Iris pigment epithelial cell (primary cell): ENCODE results near the gene SPOCK1.

Experiments used
- DNase-seq: peaks from one replicate; pipeline ENCODE4 v3.0.0-alpha.2; 2011; ENCODE audit warnings: low read depth

Gene SPOCK1

DNA sequence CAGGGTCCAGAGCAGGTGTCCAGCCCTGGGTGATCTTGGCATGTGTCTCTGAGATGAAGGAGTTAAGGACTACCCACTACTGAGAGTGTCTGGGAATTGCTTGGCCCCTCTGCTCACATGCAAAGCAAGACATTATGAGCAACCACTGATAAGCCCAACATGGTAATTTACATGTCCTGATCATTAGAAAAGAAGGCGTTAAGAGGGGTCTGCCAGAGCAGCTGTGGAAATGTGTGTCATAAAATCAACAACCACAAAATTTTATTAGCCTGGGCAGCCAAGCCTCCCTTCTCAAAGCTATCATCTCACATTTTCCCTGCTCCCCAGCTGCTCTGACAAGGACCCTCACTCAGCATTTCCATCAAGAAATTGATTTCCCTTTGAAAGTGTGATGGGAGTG, 351.0 kb downstream of the SPOCK1 start:
- no peak for DNase-seq

DNA sequence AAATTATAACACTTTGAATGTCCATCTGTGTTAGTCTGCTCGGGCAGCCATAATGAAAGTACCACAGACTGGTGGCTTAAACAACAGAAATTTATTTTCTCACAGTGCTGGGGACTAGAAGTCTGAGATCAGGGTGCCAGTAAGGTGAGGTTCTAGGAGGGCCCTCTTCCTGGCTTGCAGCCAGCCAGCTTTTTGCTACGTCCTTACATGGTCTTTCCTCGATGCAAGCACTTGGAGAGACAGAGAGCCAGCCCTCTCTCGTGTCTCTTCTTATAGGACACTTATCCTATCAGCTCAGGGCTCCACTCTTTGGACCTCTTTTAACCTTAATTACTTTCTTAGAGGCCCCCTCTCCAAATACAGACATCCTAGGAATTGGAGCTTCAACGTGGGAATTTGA, 351.8 kb downstream of the SPOCK1 start:
- DNase-seq = no peak

DNA sequence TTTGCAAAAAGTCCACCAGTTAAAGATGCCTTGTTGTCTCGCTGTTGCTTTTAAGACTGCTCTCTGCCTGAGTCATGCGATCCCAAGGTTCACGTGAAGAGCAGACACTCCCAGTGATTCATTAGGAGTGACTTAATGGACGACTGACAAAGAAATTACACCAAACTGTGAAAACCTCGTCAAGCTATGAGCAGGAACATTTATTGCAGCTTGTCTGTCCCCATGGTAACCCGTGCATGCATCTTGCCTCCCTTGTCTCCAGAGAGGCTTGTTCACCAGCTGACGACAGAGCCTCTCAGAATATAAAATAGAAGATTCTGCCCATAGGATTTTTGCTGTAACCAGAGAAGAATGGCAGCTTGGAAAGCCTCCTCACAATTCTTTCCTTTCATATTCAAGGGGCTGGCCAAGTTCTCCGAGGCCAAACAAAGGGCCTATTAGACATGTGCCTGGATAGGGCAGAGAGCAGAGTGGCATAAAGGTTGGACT, 352.7 kb downstream of the SPOCK1 start:
- DNase-seq = peak; percentile 53

DNA sequence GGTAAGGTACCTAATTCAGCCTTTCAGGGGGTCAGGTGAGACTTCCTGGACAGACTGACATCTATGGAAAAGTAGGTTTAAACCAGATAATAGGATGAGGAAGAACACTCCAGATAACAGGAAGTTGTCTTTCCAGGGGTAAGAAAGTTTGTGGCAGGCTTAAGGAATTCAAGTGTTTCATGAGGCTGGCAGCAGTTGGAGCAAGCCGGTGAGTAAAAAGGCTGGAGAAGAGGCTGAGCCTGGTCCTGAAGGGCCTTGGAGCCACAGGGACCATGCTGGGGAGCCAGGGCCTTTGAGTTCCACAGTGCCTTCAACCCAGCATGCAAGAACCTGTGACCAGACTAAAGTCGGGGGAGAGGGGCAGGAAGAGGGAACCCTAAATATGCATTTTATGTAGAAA, 353.4 kb downstream of the SPOCK1 start:
- DNase-seq = no peak

DNA sequence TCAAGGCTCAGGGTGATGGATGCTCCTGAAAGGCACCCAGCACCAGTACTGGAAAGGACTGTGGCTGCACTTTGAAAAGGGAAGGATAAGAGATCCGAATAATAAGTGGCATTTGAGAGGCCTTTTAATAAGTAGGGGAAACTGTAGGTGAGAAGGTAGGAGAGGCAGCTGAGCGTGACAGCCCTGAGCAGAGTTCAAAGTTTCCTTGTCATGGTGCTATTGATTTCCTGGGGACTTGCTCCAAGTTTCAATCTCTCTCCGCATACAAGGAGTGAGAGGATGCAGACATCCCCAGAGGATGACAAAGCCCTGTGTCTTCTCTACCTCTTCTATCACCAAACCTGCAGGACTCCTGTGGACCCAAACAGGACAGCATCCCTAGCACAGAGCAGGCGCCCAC, 354.5 kb downstream of the SPOCK1 start:
- no peak for DNase-seq

DNA sequence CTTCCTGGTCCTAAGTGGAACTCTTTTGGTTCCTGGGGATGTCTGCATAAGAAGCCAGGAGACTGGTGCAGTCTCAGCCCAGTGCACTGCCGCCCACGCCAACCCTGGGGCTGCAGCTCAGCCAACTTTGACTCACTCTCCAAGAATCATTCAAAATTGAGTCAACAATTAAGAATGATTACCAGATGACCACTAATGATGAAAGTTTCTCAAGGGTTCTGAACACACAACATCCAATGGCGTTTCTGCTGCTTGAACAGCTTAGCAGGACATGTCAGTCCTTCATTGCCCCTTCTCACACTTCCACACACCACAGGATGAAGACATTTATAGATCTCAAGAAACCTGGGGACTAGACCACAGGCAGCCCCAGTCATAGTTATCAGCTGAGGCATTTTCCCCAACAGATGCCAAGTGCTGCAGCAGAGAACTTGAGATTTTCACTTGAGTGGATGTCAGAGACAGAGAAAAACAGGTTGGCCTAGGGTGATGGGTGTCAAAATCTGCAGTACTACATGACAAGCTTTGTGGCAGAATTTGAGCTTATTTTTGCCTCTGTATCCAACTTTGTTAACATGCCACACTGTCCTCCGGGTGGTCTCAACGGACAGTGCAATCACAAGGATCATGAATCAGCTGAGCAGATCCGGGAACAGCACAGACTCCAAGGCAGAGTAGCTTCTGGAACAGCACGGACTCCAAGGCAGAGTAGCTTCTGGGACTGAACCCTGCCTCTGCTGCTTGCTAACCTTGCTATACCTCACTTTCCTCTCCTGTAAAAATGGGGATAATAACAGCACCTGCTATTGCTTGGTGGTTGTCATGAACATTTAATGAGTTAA, 356.1 kb downstream of the SPOCK1 start:
- DNase-seq = peak; percentile 67

DNA sequence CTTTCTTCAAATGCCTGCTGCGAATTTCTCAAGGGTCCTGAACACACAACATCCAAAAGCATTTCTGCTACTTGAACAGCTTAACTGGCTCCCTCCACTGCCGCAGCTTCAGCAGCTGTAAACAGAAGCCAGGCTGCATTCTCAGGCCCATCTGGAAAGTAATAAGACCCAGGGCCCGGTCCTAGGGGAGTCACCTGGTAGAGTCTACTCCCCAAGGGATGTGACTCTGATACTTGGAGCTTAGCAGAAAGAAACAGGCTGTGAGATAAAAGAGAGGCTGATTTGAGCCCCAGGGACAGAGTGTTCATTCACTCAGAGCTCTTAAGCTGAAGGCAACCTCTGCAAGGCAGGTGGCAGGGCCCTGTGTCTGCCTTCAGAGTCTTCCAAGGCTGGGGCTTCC, 356.8 kb downstream of the SPOCK1 start:
- DNase-seq = no peak

DNA sequence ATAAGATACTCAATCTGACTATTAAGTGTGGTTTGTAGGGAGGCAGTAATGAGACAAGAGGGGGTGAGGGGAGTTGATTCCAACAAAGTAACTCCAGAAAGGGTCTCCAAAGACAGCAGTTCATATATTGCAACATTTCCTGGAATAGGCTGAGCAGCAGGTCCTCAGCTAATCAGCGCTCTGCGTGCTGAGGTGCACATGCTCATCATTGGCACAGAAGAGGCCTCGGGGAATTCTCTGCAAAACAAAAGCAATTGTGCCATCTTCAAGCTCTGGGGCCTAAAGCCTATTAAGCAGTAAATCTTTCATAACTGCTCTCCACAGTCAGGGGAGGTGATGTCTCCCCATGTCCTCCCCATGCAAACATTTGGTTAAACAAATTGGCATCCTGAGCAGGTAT, 357.3 kb downstream of the SPOCK1 start:
- DNase-seq = no peak

DNA sequence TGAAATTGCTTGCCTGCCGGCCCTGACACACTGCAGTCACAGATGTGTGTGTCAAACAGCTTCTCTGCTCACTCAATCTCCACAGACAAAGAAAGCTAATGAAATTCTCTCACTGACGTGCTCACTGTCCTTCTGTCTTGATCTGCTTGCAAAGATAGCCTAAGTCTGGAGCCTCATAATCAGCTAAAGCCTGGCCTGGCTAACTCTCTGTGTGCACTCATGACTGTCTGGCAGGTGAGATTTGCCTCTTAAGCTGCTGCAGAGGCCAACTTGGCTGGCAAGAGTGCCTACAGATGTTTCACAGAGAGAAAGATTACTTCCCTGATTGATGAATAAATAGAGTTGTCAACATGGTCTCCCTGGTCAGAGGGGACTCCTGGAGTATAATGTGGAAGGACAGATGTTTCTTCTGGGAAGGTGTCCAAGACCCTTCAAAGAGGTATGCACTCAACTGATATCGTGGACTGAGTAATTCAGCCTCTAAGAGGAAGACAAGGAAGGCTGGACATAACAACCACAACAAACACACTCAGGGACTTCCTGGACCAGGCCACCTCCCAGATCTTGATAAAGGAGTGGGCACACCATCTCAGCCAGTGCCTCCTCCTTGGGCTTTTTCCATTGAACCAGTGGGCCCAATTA, 362.0 kb downstream of the SPOCK1 start:
- no peak for DNase-seq

DNA sequence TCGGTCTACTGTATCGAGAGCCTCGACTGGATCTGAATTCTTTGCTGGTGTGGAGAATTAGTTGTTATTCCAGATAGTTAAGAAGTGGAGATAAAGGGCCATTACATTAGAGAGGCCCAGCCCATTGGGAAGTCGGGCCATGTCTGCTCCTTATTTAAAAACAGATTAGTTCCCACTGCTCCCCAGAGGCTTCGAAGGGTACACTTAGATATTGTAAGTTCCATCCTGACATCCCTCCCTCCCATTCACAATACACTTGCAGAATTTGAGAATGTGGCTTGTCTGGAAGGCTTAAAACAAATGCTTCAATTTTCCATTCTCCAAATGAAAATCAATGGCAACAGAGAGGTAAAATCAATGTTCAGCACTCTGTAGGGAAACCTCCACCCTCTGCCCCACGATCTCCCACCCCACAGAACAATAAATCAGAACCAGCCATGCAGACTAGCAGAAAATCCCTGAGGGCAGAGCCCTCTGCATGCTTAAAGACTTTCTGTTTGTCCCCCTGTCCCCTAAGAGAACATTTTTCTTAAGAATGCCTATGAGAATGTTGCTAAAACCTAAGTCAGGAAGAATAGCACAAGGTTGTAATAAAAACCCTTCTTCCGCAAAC, 364.1 kb downstream of the SPOCK1 start:
- no peak for DNase-seq

DNA sequence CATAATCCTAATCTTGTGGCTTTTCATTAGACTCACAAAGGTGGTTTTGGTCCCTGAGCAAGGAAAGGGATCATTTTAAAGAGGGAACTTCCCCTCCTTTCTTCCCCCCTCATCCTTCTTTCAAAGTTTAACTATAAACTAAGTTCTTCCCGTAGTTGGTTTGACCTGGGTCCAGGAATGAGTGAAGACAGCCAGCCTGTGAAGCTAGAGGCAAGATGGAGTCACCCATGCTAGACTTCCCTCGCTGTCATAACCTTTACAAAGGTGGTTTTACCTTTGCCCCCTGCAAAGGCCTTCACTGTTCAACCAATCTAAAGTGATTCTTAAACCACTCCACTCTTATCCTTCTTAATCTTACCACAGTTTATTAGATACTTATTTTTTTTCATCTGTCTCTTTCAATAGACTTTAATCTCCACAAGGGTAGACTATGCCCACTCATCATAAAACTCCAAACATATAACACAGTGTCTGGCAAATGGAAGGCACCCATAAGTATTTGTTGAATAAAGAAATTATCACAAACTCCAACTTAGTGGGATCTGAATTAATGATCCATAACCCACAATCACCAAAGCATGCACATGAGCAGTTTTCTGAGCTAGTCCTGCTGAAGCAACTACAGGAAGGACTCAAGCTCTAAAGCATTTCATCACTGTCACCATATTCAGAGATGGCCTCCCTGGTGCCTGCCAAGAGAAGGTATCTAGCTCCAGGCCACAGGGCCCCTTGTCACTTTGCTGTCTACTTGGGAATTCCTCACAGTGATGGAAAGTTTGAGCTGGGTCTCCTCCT, 369.0 kb downstream of the SPOCK1 start:
- DNase-seq = no peak

DNA sequence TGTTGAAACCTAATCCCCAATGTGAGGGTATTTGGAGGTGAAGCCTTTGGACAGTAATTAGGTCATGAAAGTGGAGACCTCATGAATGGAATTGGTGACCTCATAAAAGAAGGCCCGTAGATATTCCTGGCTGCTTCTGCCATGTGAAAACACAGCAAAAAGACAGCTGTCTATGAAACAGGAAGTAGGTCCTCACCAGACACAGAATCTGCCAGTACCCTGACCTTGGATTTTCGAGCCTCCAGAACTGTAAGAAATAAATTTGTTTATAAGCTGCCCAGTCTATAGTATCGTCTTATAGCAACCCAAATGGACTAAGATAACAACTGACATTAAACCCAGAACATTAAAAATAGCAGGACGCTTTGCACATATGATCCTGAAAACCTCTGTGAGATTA, 371.1 kb downstream of the SPOCK1 start:
- DNase-seq = no peak

DNA sequence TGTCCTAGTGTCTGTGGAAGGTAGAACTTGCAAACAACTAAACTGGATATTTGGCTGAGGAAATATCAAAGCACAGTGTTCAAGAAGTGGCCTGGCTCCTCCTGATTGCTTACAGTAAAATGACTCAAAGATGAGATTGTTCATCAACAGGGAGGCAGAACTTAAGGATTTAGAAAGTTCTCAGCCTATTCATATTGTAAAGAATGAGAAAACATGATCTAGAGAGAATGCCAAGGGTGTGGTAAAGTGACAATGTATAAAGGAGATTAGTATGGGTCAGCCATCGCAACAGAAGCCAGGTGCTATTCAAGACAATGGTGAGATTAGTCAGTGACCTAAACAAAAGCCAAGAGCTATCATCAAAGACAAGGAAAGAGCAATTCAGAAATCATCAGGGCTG, 372.3 kb downstream of the SPOCK1 start:
- no peak for DNase-seq

DNA sequence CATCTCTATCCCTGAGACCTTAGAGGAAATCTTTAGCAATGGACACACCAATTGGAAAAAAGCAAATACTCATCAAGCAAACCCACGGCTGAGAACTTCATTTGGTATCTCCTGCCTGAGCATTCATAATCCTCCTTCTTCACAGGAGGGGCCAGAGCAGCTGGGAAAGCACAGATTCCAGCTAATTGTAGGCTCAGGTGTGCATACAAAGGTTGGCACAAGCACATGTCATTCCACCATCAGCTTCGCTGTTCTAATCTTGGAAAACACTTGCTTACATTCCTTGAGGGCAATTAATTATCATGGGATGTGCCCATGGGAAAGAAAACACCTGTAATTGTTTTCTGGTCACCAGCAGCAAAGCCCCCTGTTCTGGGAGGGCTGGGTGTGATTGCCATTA, 376.6 kb downstream of the SPOCK1 start:
- DNase-seq = no peak

DNA sequence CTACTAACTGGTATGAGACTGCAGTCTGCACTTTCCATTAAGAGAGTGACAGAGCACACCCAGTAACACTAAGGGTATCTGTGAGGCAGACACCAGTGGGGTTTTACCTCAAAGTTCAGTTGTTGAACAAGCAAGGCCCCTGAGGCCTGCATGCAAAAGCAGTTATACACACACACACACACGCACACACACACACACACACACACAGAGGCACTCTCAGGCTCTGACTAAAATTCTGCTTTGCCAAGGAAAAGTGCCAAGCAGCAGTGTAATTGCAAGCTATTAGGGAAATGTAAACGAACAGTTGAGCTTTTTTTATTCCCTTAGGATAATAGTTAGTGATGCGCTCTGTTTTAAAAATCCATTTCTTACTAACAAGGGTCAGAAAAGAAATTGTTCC, 377.1 kb downstream of the SPOCK1 start:
- no peak for DNase-seq

DNA sequence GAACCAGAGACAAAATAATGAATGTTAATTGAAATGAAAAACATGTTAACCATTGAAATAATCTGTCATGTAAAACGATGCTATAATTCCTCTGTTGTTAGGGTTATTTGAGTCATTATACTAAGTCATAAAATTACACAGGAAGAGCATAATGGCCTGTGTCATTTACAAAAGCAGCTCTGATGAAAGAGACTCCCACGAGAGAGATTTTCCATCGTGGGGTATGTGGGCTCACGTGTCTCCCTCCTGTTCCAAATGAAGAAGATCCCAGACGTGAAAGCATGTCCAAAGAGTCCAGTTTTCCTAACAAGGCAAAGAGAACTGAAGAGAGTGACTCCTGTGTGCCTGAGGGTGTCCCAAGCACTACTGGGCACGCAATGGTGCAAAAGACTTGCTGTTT, 379.8 kb downstream of the SPOCK1 start:
- no peak for DNase-seq

DNA sequence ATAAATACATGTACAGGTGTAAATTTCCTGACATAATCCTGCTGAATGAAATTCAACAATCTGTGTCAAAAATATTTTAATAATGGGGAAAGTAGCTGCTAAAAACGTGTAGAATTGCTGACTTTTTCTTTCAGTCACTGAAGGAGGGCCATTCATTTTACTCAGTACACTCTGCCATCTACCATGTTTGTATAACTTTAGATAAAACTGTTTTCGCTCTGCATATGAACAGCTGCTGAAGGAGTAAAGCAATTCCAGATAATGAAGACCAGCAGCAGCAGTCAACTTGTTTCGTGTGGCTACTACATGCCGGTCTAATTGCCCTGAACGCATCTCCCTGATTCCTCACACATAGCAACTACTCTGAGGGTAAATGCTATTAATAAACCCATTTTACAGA, 380.5 kb downstream of the SPOCK1 start:
- DNase-seq = no peak

DNA sequence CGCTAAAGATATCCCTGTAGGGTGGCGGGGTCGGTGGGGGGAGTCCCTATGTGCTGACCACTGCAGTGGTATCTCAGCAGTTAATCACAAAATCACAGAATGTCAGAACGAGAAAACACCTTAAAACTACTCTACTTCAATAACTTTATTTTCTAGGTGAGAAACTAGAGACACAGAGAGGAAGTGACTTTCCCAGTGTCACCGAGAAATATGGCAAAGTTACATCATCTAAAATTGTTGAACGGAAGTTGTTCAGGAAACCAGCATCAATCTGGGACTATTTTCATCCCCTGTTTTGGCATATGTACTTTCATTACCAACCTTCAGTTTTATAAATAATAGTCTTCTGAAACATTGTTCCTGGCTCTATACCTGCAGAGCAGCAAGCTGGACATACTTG, 384.0 kb downstream of the SPOCK1 start:
- no peak for DNase-seq

DNA sequence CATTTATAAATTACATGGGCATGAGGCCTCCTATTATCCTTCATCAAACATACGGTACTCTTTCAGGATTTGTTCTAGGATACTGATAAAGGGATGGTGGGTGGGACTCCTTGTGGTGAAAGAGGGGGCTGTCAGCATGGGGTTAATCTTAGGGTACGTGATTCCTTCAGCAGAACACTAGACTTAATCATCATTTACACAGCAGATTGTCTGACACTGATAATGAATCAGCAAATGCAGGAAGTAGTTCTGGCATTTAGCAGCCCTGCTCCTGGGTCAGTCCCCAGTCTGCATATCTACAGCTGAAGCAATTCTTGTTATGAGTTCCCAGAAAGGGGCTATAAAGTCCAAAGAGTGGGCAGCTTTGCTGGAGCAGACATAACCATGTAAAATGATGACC, 384.6 kb downstream of the SPOCK1 start:
- peak; percentile 3 for DNase-seq

DNA sequence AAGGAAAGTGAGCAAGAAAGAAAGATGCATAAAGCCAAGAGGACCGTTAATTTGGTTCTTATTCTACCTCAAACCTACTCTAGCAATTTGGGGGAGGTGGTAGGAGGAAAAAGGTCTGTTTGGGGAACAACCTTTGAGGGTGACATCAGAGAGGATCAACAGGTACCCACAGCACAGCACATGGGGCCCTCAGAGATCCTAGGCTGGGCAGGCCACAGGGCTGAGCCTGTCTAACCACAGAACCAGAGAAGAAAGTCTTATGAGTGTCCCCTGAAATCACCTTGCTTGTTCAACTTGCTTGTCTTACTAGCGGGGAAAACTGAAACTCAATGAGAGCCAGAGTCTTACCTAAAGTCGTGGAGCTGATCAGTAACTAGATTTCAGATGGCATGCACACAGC, 385.2 kb downstream of the SPOCK1 start:
- no peak for DNase-seq

DNA sequence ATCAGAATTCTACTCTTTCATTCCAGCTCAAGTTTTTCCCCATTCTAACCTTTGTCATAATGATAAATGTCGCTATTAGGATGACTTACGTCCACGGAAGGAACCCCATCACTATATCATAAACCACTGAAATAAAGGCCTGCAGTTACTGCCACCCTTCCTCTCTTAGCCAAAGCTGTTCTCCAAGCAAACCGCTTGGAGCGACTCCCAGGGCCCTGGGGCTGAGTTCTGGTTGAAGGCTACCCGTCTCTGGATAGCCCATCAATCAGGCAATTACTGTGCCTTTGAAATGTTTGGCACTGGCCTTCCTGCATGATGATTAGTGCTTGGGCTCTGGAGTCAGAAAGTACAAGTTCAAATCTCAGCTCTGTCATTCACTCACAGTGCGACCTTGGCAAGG, 386.0 kb downstream of the SPOCK1 start:
- no peak for DNase-seq

DNA sequence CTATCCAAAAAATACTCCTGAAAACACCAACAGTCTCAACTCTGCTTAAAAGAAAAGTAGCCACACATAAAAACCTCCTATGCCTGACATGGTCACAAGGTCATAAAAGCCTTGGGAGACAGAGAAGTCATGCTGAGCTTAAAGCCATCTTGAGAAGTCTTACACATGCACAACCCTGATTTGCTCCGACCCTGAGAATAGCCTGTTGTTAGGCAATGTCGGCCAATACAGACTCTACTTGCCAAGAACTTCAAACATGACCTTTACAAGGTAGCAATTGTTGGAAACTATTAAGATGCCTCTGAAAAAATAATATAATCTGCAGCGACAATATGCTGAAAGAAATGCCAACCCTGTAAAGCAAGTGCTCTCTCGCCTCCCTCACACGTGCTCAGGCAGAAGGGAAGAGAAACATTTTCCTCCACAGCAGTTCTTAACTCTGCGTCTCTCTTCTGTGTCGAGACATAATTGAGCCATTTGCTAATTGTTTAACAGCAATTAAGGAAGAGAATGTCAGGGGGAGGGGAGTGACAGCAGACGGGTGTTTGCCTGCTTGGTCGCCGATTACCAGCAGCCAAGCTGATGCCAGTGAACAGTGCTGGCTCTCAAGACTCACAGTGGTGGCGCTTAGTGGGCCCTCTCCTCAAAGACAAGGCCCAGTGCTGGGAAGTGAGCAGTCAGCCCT, 393.6 kb downstream of the SPOCK1 start:
- no peak for DNase-seq
